Measurements from ENCODE around the gene SLC6A17. TPM values are rescaled to one million over a fixed set of nuclear protein-coding genes. Genes with fewer than 3 reads are reported as not detected.

SLC6A17 gene
- total RNA-seq, 1 experiment from 2014 or later = not detected

DNA sequence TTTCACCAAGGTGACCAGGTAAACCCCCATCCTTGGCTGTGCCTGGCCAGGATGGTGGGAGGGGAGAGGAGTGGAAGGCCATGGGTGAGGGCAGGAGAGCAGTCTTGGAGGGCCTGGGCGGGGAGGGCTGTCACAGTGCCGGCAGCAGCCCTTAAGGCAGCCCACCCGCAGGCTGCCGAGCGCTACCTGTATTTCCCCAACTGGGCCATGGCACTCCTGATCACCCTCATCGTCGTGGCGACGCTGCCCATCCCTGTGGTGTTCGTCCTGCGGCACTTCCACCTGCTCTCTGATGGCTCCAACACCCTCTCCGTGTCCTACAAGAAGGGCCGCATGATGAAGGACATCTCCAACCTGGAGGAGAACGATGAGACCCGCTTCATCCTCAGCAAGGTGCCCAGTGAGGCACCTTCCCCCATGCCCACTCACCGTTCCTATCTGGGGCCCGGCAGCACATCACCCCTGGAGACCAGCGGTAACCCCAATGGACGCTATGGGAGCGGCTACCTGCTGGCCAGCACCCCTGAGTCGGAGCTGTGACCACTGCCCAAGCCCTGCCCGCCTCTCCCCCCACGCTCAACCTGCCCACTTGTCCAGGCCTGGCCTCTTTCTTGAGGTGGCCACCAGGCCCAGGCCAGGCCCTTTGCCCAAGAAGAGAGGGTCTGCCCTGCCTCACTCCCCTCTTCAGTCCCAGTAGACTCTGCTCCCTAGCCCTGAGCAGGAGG, 47.8 kb downstream of the SLC6A17 start:
- no peaks in the 10 kb centered on the region for H3K36me3 ChIP-seq (ENCODE audit: insufficient read depth, low read length, poor library complexity, severe bottlenecking)
- intact Hi-C loops (cut with micrococcal nuclease; ENCODE audit: unreplicated experiment) = no loop called here
- peaks cover 7% of the 10 kb centered on the region for H3K4me1 ChIP-seq (ENCODE audit: insufficient read depth, low read length, poor library complexity, severe bottlenecking)
- H3K27ac ChIP-seq (ENCODE audit: low read depth, low read length, poor library complexity, severe bottlenecking) = no peak overlapping the region
- POLR2A ChIA-PET (ENCODE audit: low non-redundant PET) = no interaction called here
- H3K27me3 ChIP-seq (replicated peaks; ENCODE audit: insufficient read depth, low read depth, low read length, poor library complexity) = no peaks in the 10 kb centered on the region
- BruUV-seq (replicated peaks) = no TSS peak
- CTCF ChIA-PET = interaction anchor here (1.5 to 2.2 kb wide), 3 partner anchors 30 to 262 kb away, joined by 8 to 16 read pairs (median 9); no protein-coding TSS in a partner anchor
- DNase-seq (ENCODE audit: low spot score) = no peak
- H3K4me3 ChIP-seq (ENCODE audit: low read depth, low read length, poor library complexity, severe bottlenecking) = no peak overlapping the region
- TF ChIP-seq, protein P1, sequence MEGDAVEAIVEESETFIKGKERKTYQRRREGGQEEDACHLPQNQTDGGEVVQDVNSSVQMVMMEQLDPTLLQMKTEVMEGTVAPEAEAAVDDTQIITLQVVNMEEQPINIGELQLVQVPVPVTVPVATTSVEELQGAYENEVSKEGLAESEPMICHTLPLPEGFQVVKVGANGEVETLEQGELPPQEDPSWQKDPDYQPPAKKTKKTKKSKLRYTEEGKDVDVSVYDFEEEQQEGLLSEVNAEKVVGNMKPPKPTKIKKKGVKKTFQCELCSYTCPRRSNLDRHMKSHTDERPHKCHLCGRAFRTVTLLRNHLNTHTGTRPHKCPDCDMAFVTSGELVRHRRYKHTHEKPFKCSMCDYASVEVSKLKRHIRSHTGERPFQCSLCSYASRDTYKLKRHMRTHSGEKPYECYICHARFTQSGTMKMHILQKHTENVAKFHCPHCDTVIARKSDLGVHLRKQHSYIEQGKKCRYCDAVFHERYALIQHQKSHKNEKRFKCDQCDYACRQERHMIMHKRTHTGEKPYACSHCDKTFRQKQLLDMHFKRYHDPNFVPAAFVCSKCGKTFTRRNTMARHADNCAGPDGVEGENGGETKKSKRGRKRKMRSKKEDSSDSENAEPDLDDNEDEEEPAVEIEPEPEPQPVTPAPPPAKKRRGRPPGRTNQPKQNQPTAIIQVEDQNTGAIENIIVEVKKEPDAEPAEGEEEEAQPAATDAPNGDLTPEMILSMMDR (conservative IDR thresholded peaks at IDR 0.05; ENCODE audit: low read depth, low read length) = no peak
- no peak for TF ChIP-seq EZH2 (IDR thresholded peaks at IDR 0.05; ENCODE audit: borderline replicate concordance, low read depth, low read length, poor library complexity, severe bottlenecking)
- H3K9me3 ChIP-seq (ENCODE audit: low read depth, low read length, poor library complexity, severe bottlenecking) = no peaks in the 10 kb centered on the region

DNA sequence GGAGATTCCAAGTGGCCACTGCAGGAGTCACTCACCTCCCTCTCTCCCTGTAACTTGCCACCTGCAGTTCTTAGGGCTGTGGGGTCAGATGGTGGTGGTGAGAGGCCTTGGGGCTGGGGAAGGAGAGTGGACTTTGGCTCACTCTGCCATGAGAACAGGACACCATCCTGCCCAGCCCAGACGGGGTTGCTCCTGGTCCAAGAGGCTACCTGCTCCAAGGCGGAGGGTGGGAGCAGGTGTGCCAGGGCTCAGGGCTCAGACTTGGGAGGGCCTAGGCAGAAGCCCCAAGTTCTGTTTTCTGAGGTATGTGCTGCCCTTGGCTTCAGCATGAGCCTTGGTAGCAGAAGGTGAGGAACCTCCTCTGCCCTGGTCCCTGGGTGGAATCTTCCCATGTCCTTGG, 48.5 kb downstream of the SLC6A17 start:
- no peak overlapping the region for H3K4me3 ChIP-seq (ENCODE audit: low read depth, low read length, poor library complexity, severe bottlenecking)
- H3K27me3 ChIP-seq (replicated peaks; ENCODE audit: insufficient read depth, low read depth, low read length, poor library complexity) = no peaks in the 10 kb centered on the region
- POLR2A ChIA-PET (ENCODE audit: low non-redundant PET) = no interaction called here
- intact Hi-C loops (cut with micrococcal nuclease; ENCODE audit: unreplicated experiment) = no loop called here
- no peaks in the 10 kb centered on the region for H3K9me3 ChIP-seq (ENCODE audit: low read depth, low read length, poor library complexity, severe bottlenecking)
- no peak for TF ChIP-seq EZH2 (IDR thresholded peaks at IDR 0.05; ENCODE audit: borderline replicate concordance, low read depth, low read length, poor library complexity, severe bottlenecking)
- TF ChIP-seq, protein P1 (conservative IDR thresholded peaks at IDR 0.05; ENCODE audit: low read depth, low read length) = no peak
- BruUV-seq (replicated peaks) = no TSS peak
- H3K36me3 ChIP-seq (ENCODE audit: insufficient read depth, low read length, poor library complexity, severe bottlenecking) = no peaks in the 10 kb centered on the region
- peaks cover 7% of the 10 kb centered on the region for H3K4me1 ChIP-seq (ENCODE audit: insufficient read depth, low read length, poor library complexity, severe bottlenecking)
- no peak overlapping the region for H3K27ac ChIP-seq (ENCODE audit: low read depth, low read length, poor library complexity, severe bottlenecking)
- DNase-seq (ENCODE audit: low spot score) = no peak
- CTCF ChIA-PET = interaction anchor here (2.2 kb wide), 1 partner anchor 114 kb away, joined by 9 read pairs; no protein-coding TSS in a partner anchor

DNA sequence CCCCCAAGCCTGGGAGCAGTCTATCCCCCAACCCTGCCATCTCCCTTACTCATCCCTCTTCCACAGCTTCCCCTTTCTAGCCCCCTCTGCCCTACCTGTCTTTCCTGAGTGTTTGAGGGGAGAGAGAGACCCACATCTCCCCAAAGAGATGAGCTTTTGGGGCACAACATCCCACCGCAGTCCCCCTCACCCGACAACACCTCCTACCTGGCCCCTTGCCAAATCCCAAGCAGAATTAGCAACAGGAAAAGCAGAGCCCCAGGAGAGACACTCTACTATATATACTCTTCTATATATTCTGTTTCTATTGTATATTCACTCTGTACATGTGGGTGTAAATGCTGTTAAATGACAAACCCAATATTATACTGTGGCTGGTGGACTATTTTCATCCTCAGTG, 49.9 kb downstream of the SLC6A17 start:
- H3K27me3 ChIP-seq (replicated peaks; ENCODE audit: insufficient read depth, low read depth, low read length, poor library complexity) = no peaks in the 10 kb centered on the region
- no peak overlapping the region for H3K27ac ChIP-seq (ENCODE audit: low read depth, low read length, poor library complexity, severe bottlenecking)
- BruUV-seq (replicated peaks) = no TSS peak
- intact Hi-C loops (cut with micrococcal nuclease; ENCODE audit: unreplicated experiment) = no loop called here
- H3K9me3 ChIP-seq (ENCODE audit: low read depth, low read length, poor library complexity, severe bottlenecking) = no peaks in the 10 kb centered on the region
- no peak for DNase-seq (ENCODE audit: low spot score)
- H3K4me1 ChIP-seq (ENCODE audit: insufficient read depth, low read length, poor library complexity, severe bottlenecking) = peaks cover 7% of the 10 kb centered on the region
- H3K4me3 ChIP-seq (ENCODE audit: low read depth, low read length, poor library complexity, severe bottlenecking) = no peak overlapping the region
- POLR2A ChIA-PET (ENCODE audit: low non-redundant PET) = no interaction called here
- H3K36me3 ChIP-seq (ENCODE audit: insufficient read depth, low read length, poor library complexity, severe bottlenecking) = no peaks in the 10 kb centered on the region
- TF ChIP-seq, protein P1 (conservative IDR thresholded peaks at IDR 0.05; ENCODE audit: low read depth, low read length) = no peak
- no peak for TF ChIP-seq EZH2 (IDR thresholded peaks at IDR 0.05; ENCODE audit: borderline replicate concordance, low read depth, low read length, poor library complexity, severe bottlenecking)
- CTCF ChIA-PET = interaction anchor here (3.5 kb wide), 1 partner anchor 260 kb away, joined by 26 read pairs; no protein-coding TSS in a partner anchor

All from A673 (cell line).